HCT116 (cell line): ENCODE data around the gene SLIT1.

Experiments
- POLR2A ChIP-seq: IDR thresholded peaks from 2 replicates; pipeline ENCODE4 v1.7.0; 2011; ENCODE audit warnings: borderline replicate concordance; ENCODE audit not compliant: insufficient read depth, insufficient read length; ENCODE audit errors: extremely low read depth
- POLR2AphosphoS5 ChIP-seq: IDR thresholded peaks from 2 replicates; pipeline ENCODE4 v1.6.1; 2011; ENCODE audit warnings: mild to moderate bottlenecking, low read depth, low read length, moderate library complexity

DNA sequence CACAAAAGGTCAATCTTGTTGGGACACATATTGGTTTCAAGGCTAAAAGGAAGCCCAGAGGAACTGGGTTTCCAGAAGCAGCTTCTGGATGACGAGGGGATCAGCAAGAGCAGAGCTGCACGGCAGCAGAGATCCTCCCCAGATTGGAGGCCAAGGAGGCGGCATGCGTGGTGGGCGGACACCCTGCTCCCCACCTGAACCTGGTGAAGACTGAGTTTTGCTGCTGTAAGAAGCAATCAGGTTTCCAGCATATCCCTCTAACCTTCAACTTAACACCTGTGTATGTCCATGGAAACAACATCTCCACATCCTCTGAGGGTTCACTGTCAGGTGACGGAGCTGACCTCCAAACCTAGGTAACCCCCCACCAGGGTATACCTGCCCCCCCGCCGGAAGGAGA lies 35.1 kb downstream of the SLIT1 start:
- TF ChIP-seq POLR2AphosphoS5 (no peak), POLR2A (no peak)
